GM18951 (cell line): ENCODE results near the gene CHMP5.

Experiments used
- POLR2A ChIP-seq: IDR thresholded peaks from 4 replicates; pipeline ENCODE4 v1.6.1; 2011; ENCODE audit warnings: mild to moderate bottlenecking; ENCODE audit not compliant: insufficient read length, insufficient read depth; ENCODE audit errors: extremely low read depth
- in situ Hi-C: fragments of 300-500 bp; cut with MboI; formaldehyde crosslinking; loops from one replicate; pipeline ENCODE4 v1.12.0; 2022; ENCODE audit warnings: low sequenced_read_pairs, mixed read lengths, inconsistent platforms; ENCODE audit not compliant: unreplicated experiment

Gene CHMP5

GRCh38 chr9:33320568-33321261, 55.9 kb downstream of the CHMP5 start:
- in situ Hi-C loops = no loop called here
- TF ChIP-seq POLR2A = no peak

- in situ Hi-C loops = no loop called here
- no peak for TF ChIP-seq POLR2A
These were observed 64.3 kb downstream of the CHMP5 start for GRCh38 chr9:33329117-33329563.

DNA sequence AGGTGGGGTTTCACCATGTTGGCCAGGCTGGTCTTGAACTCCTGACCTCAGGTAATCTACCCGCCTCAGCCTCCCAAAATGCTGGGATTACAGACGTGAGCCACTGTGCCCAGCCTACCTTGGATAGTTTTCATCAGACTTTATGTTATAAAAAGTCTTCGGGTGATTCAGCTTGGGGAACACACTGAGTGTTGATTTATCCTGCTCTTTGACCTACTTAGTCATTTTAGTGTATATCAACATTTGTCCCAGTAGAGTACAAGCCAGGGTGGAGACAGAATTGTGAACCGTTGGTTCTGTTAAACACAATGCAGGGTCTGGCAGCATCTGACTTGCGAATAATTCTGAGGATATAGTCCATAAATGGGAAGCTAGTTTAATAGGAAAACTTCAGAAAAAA, 65.1 kb downstream of the CHMP5 start:
- in situ Hi-C loops = no loop called here
- TF ChIP-seq POLR2A = no peak

DNA sequence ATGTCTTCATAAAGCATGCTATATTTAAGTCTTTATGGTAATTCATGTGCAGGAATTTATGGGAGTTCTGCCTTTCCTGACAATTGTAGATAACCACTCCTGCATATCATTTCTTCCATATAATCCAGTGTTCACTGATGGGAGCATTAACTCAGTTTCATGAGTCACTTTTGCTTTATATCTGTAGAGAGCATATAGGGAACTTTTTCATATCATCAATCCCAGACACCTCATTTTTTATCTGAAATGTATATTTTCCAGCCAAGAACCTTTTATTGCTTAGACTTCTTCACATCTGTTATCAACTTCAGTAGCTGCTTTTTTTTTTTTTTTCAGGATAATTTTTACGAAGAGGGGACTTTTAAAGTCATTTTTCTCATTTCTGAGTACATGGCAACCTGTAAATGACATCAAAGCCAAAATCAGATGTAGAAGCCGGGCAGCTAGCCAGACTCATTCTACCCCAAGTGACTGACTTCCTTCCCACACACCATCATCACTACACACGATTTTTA, 66.6 kb downstream of the CHMP5 start:
- in situ Hi-C loops = no loop called here
- no peak for TF ChIP-seq POLR2A
